ENCODE data around the gene RASGRP1.

GRCh38 chr15:38557921-38558320 is 6.7 kb downstream of the RASGRP1 start:
- TF ChIP-seq CTCF (IDR thresholded peaks at IDR 0.05) (no peak), EZH2 (IDR thresholded peaks at IDR 0.05; ENCODE audit: borderline replicate concordance, insufficient read depth, low read depth, low read length, poor library complexity, severe bottlenecking) (no peak)

Data from B cell (primary cell).